ENCODE measurements around the gene LRRN4CL.

DNA sequence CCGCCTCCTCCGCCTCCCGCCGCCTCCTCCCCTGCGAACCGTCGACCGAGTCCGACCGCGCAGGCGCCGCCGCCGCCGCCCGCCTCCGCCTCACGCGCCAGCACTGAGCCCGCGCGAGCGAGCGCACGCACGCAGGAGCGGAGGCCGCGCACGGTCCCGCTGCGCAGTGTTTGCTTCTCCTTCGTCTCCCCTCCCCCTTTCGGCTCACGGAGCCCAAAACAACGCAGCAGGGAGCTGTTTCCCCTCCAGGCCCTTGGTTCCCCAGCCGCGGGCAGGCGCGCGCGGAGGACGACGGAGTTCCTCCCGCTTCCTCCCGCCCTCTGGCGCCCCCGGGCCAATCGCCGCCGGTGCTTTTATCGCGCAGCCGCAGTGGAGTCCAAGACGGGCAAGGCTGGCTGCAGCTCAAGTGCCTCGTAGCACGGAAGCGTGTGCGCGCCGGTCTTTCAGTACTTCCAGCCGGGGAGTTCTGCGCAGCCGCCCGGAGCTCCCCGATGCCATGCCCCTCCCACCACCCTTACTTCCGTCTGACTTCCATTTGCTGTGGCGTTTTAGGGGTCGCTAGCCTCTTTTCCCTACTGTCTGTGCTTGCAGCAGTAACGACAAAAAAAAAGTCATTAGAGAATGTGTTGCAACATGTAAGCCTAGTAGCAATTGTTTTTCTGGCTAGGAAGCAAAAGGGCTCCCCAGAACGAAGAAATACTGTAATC is 38.0 kb upstream of the LRRN4CL start, which contains the start of gene HNRNPUL2:
- TF ChIP-seq POLR2A (IDR thresholded peaks at IDR 0.05), result peak in 1 of 4 donors; percentile 81
- TF ChIP-seq, protein P1, sequence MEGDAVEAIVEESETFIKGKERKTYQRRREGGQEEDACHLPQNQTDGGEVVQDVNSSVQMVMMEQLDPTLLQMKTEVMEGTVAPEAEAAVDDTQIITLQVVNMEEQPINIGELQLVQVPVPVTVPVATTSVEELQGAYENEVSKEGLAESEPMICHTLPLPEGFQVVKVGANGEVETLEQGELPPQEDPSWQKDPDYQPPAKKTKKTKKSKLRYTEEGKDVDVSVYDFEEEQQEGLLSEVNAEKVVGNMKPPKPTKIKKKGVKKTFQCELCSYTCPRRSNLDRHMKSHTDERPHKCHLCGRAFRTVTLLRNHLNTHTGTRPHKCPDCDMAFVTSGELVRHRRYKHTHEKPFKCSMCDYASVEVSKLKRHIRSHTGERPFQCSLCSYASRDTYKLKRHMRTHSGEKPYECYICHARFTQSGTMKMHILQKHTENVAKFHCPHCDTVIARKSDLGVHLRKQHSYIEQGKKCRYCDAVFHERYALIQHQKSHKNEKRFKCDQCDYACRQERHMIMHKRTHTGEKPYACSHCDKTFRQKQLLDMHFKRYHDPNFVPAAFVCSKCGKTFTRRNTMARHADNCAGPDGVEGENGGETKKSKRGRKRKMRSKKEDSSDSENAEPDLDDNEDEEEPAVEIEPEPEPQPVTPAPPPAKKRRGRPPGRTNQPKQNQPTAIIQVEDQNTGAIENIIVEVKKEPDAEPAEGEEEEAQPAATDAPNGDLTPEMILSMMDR (IDR thresholded peaks at IDR 0.05), result no peak
- peak; percentile 78 to 96 (median 93) for TF ChIP-seq POLR2AphosphoS5 (IDR thresholded peaks at IDR 0.05)
- TF ChIP-seq EP300 (IDR thresholded peaks at IDR 0.05), result no peak
